HG02610 (cell line): ENCODE results near the gene TEN1.
"Not testable (repeated sequence)": the region's sequence is repeated elsewhere in the genome, so short reads cannot be mapped to it uniquely, and the experiment has no call there.

Experiments
- ATAC-seq: cut with Tn5 transposase; IDR thresholded peaks from one replicate; pipeline ENCODE4 v1.9.1; 2021; ENCODE audit warnings: mild to moderate bottlenecking, moderate library complexity; ENCODE audit not compliant: unreplicated experiment

The TEN1 gene

DNA sequence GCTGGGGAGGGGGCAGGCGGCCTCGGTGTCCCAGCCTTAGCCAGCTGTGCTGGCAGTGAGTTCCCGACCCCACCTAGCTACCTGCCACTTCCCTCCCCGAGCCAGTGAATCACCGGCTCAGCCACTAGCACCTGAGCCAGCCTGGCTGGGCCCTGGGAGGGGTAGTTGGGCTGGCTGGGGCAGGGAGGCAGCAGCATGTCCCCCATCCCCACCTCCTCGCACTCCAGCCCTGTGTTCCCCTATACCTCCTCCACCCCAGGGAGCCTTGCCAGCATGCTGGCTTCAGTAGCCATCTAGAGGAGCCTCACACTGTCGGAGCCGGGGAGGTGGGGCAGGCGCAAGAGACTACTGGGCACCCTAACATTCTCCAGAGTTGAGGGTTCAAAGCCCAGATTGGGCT lies 45.3 kb downstream of the TEN1 start:
- no peak for ATAC-seq

GRCh38 chr17:76025294-76025693 lies 46.3 kb downstream of the TEN1 start:
- ATAC-seq = no peak

DNA sequence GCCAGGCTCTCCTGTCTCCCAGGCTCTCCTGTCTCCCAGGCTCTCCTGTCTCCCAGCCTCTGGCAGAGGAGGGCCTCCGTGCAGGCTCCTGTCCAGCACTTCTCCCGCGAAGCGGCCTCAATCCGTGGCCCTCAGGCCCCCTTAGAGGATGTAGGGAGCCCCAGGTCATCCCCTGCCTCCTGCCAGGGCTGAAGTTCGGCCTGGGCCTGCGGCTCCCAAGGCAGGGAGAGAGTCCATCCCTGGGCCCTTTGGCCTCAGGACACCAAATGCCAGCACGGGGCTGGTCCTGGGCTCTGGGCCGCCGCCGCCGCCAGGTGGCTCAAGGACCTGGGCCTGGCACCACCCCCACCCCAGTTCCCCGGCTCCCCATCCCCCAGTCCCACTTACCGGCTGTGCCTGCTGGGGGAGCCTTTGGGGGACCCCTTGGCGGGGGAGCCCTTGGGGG lies 47.7 kb downstream of the TEN1 start:
- no peak for ATAC-seq

- ATAC-seq = no peak
Measured at GRCh38 chr17:76027159-76027839, 48.3 kb downstream of the TEN1 start, which contains the start of gene EVPL. Gene EVPL (minus strand): TSS chr17:76027306. CDS start chr17:76027198, 108 bp downstream.

GRCh38 chr17:76032073-76032779 lies 53.2 kb downstream of the TEN1 start:
- ATAC-seq = no peak

DNA sequence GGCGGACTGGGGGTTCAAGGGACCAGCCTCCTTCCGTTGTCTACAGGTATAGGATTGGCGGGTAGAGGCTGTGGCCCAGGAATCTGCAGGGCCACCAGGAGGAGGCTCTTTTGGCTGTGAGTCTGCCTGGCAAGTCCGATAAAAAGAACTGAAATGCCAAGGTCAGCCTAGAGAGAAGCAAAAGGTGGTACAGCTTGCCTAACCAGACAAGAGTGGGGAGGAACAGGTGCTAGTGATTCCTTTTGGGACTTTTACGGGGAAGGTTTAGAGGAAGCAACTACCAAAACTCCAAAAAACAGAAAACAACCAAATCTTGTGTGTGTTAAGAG lies 53.7 kb downstream of the TEN1 start:
- ATAC-seq = no peak

GRCh38 chr17:76033139-76033538 lies 54.1 kb downstream of the TEN1 start:
- no peak for ATAC-seq

DNA sequence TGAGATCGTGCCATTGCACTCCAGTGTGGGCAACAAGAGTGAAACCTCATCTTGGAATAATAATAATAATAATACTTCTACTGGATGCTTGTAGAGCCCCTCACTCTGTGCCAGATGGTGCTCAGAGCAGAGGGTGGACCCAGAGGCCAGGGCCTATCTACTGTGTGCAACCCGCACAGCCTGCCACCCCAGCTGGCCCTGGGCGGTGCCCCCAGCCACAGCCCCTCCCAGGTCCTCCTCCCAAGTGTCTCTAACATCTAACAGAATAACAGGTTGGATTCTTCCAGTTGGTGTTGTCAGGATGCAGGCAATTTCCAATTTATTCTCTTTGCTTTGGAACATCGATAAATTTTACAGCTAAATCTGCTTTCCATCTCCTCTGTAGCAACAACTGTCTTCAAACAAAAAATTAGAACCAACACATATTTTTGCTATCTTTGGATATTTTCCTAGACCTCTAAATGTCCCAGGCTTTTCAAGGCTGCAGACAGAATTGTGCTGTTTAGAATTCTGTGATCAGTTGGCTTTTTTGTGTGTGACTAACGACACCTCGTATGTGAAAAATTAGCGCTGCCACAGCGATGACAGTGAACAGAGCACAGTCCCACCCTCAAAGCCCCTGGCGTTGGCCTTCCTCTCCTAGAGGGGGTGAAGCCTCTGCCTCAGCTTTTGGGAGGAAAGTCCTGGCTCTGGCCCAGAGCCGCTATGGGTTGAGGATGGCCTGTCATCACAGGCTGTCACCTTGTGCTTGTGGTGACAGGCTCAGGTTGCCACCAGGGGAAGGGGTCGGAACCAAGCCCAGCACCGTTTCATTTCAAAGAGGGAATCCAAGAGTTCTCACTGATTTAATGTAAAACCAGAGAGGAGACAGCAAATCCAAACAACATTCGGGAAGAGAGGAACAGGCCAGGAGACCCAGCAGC lies 55.6 kb downstream of the TEN1 start:
- no peak for ATAC-seq

DNA sequence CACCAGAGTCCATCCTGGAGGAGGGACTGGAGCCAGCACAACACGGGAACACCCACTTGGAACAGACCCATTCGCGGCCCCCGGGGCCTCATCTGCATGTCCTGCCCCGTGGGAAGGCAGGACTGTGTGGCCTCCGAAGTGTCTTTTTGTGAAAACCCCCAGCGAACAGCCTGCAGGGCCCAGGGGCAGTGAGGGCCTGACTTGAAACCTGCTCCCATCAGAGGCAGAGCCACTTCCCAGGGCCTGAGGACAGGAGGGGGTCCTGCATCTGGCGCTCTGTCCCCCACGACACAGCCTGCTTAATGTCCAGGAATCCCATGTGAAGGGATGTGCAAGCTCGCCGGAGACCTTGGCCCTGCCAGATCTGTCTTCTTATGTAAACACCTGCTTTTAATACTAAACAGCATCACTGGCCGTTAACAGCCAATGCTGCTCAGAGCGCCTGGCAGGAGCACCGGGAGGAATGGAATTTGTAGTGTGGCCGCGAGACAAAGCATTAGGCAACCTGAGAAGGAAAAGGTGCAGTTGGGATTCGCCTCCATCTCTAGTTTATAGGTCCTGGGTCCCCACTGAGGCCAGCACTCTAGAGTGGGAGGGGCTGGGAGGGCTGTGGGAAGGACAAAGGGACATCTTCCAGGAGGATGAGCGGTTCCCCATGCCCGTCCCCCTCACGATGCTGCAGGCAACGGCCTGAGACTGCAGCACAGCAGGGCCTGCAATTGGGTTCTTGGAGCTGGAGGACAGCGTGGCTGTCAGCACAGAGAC lies 57.6 kb downstream of the TEN1 start:
- no peak for ATAC-seq

- no peak for ATAC-seq
Measured at GRCh38 chr17:76038050-76038449, 59.0 kb downstream of the TEN1 start.

- ATAC-seq = no peak
Measured at GRCh38 chr17:76039121-76039520, 60.1 kb downstream of the TEN1 start.

GRCh38 chr17:76040376-76040775 lies 61.3 kb downstream of the TEN1 start:
- no peak for ATAC-seq

- not testable (repeated sequence) for ATAC-seq
Measured at GRCh38 chr17:76042868-76043267, 63.8 kb downstream of the TEN1 start.

GRCh38 chr17:76044475-76045007 lies 65.5 kb downstream of the TEN1 start:
- ATAC-seq = not testable (repeated sequence)

DNA sequence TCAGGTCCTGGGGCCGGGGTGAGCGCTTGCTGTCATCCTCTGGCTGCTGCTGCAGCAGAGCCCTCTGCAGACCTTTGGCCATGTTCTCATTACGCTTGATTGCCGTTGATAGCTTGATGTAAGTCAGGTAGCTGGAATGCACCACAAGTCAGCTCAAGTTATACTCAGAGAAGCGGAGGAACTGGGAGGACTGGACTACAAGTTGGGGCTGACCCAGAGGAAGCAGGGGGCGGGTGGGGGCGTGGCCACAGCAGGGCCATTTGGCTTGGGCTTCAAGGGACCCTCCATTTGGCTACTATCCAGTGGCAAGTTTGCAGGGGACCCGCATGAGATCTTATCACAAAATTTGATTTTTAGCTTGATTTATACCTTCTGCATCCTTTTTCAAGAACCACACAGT lies 67.0 kb downstream of the TEN1 start:
- no peak for ATAC-seq

DNA sequence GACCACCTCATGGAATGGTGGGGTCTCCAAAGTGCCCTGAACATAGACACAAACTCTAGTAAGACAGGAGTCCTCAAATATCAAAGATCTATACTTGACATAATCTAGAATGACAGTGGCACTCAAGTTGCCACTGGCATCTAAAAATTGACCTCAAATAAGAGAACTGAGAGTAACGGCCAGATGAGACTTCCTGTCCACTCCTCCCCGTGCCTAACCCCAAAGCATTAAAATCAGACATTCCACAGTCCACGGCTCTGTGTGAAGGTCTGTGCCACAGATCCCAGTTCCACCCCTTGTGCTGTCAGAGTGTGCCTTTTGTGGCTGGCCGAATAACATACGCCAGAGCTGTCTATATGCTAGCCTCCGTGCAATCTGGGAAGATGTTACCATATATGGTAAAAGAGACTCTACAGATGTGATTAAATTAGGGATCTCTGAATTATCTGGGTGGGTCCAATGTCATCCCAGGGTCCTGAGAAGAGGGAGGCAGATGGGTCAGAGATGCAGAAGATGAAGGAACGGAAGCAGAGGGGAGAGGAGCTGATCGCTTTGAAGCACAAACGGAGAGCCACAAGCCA lies 69.1 kb downstream of the TEN1 start:
- ATAC-seq = no peak

DNA sequence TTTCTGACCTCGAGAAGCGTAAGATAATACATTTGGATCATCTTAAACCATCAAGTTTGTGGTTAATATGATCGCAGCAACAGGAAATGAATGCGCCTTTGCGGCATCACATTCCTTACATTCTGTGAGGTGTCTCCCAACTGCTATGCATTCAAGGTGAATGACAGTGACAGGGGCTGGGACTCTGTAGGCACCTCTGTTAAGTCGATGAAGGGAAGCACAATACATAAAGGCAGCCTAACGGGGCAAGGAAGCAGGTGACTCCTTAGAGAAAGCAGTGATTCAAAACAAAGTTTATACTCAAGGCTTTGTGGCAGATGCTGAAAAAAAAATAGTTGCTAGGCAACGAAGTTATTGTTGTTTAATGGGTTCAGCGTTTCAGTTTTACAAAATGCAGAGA lies 69.7 kb downstream of the TEN1 start:
- no peak for ATAC-seq

GRCh38 chr17:76049239-76049638 lies 70.2 kb downstream of the TEN1 start:
- ATAC-seq = no peak

DNA sequence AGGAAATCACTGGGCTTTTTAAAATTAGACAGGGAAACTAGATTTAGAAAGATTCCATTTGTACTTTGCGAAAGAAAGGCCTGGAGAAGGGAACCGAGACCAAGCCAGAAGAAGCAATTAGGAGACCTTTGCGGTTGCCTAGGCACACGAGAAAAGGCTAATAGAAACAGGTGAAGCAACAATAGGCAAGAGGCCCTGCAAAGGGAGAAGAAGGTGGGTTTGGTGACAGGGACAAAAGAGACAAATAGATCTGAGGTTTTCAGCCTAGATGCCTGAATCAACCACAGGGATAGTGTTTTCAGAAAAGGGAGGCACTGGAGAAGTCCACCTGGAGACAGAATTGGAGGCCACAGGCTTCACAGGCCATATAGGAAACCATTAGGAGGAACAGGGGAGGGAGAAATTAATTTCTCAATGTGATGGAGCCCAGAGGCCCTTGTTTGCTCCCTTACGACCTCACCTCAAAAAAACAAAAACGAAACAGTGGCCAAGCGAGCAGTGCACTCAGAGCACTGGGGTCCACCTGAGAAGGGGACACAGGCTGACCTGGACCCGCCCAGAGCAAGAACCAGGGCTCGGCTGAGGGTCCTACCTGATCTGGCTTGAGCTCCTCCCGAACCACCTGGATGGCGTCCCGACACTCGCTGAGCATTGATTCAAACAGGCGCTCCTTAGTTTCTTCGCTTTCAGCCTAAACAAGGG lies 70.9 kb downstream of the TEN1 start:
- ATAC-seq = no peak
